Right lobe of liver (tissue), 6 donors: ENCODE data around the gene LPCAT3. TPM values are rescaled to one million over a fixed set of nuclear protein-coding genes. Genes with fewer than 3 reads are reported as not detected.

Source experiments
- ATAC-seq, 4 donors: fragments of 200-7000 bp; cut with Tn5 transposase; one replicate each; pipeline ENCODE4 v1.9.1; 2020; ENCODE audit warnings: mild to moderate bottlenecking in 4 of 4, moderate library complexity in 4 of 4
- DNase-seq, 3 donors: peaks; one replicate each; pipeline ENCODE4 v3.0.0-alpha.2; 2020
- H3K27ac ChIP-seq, 3 donors: fragments of 200-600 bp; one replicate each; pipeline ENCODE4 v1.8.0; 2022
- H3K27me3 ChIP-seq, 2 donors: fragments of 200-600 bp; one replicate each; pipeline ENCODE4 v1.8.0; 2022
- H3K36me3 ChIP-seq, 4 donors: fragments of 200-600 bp; sonication (generic) in 1 of 4; one replicate each; pipeline versions ENCODE4 v1.5.1 to v1.8.0; 2017 to 2022; ENCODE audit warnings: control low read depth in 1 of 4
- H3K4me1 ChIP-seq, 4 donors: fragments of 200-600 bp; sonication (generic) in 1 of 4; one replicate each; pipeline versions ENCODE4 v1.5.1 to v1.8.0; 2017 to 2022; ENCODE audit warnings: control low read depth in 1 of 4
- H3K4me3 ChIP-seq, 3 donors: fragments of 200-600 bp; one replicate each; pipeline ENCODE4 v1.8.0; 2022
- H3K9me3 ChIP-seq, 4 donors: fragments of 200-600 bp; sonication (generic) in 1 of 4; one replicate each; pipeline versions ENCODE4 v1.5.1 to v1.8.0; 2017 to 2022; ENCODE audit warnings: control low read depth in 1 of 4
- CTCF ChIP-seq, 4 donors: fragments of 200-600 bp in 3 of 4; fragments of 450-650 bp in 1 of 4; IDR thresholded peaks; one replicate each; pipeline versions ENCODE4 v1.5.1 to v1.8.0; 2016 to 2022; ENCODE audit warnings: antibody characterized with exemption in 4 of 4, mild to moderate bottlenecking in 2 of 4
- POLR2A ChIP-seq: fragments of 450-650 bp; IDR thresholded peaks from one replicate; pipeline ENCODE4 v1.6.1; 2017; ENCODE audit warnings: antibody characterized with exemption, mild to moderate bottlenecking
- WGBS: methylation state at CpG from one replicate; pipeline ENCODE4 v1.1.6; 2018; ENCODE audit warnings: low coverage, low lambda C conversion rate; ENCODE audit not compliant: insufficient coverage; ENCODE audit errors: missing lambda C conversion rate; 5-methylcytosine and 5-hydroxymethylcytosine counted together
- intact Hi-C, 2 donors: fragments of 100-400 bp; cut with DNase I; formaldehyde crosslinking; loops; one replicate each; pipeline versions ENCODE4 v1.11.2 to v1.14.1; 2022
- total RNA-seq, 6 experiments: library from RNA; depleted of rRNA in 2 of 6; stranded (reverse); fragments of >200 nt in 2 of 6; fragmentation: NEBNext Ultra II Directional in 3 of 6; extraction: Animal tissue kit (Norgen Biotek cat#: 25700) in 3 of 6; gene quantifications; one replicate each; pipeline versions ENCODE4 v1.1.0 to v1.2.4, GENCODE V29; 2016 to 2023
- donor health status: DM: no; HTN: yes; CAD: no.
- donor health status: DM: no; HTN: no; CAD: no.
- donor health status: DM: no; HTN: no; CAD: no.
- donor health status: DM: no; HTN: yes; CAD: no.
- donor health status: DM: no; HTN: yes; CAD: no.

LPCAT3 gene
- total RNA-seq, 6 experiments from 2014 or later, result 50.6 to 115 (median 77.5) TPM

GRCh38 chr12:7064516-7064915, 46.2 kb upstream of the LPCAT3 start:
- Histone ChIP-seq H3K4me1 (peaks cover 0 to 70% (median 23%) of the 10 kb centered on the region in 4 donors), H3K36me3 (peaks cover 0 to 64% (median 24%) of the 10 kb centered on the region in 4 donors), H3K27me3 (no peaks in the 10 kb centered on the region), H3K4me3 (peak overlapping the region in 2 of 3 donors; percentile 71 to 74), H3K27ac (peak overlapping the region in 1 of 3 donors; percentile 87), H3K9me3 (no peaks in the 10 kb centered on the region)
- intact Hi-C loops, result loop anchor here in 1 of 2 donors (5.0 kb wide), 1 partner anchor 33 kb away; no protein-coding TSS in a partner anchor
- WGBS, result 41% methylated on average over 3 of the region's 3 CpGs
- TF ChIP-seq POLR2A (no peak), CTCF (IDR thresholded peaks at IDR 0.05) (no peak)
- ATAC-seq (no peak), DNase-seq (no peak)

DNA sequence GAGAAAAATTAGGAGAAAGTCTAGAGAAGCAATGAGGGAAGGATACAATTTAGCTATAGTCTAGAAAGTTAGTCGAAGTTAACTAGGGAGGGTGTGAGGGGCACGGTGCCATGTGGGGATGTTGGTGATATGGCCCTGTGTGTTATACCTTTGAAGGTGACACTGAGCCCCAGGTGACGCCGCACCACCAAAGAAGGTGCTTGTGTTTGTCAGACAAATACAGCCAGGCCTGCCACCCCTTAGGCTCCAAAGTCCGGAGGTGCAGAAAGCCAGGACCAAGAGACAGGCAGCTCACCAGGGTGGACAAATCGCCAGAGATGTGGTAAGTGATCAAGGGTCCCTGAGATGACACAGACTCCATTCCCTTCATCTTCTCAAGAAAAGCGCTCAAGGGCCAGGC, 43.3 kb upstream of the LPCAT3 start:
- no peaks in the 10 kb centered on the region for H3K27me3 ChIP-seq
- WGBS, result 49% methylated on average over 5 of the region's 7 CpGs
- TF ChIP-seq POLR2A (no peak), CTCF (IDR thresholded peaks at IDR 0.05) (no peak)
- H3K4me1 ChIP-seq, result peaks cover 0 to 57% (median 14%) of the 10 kb centered on the region in 4 donors
- intact Hi-C loops, result loop anchor here in 1 of 2 donors (5.0 kb wide), 1 partner anchor 36 kb away; no protein-coding TSS in a partner anchor
- peak; percentile 14 to 58 (median 54) for ATAC-seq
- H3K36me3 ChIP-seq, result peaks cover 0 to 37% (median 12%) of the 10 kb centered on the region in 4 donors
- H3K9me3 ChIP-seq, result no peaks in the 10 kb centered on the region
- peak; percentile 61 to 91 (median 87) for DNase-seq
- H3K4me3 ChIP-seq, result peak overlapping the region; percentile 55 to 74 (median 71)
- peak overlapping the region; percentile 87 to 97 (median 91) for H3K27ac ChIP-seq

DNA sequence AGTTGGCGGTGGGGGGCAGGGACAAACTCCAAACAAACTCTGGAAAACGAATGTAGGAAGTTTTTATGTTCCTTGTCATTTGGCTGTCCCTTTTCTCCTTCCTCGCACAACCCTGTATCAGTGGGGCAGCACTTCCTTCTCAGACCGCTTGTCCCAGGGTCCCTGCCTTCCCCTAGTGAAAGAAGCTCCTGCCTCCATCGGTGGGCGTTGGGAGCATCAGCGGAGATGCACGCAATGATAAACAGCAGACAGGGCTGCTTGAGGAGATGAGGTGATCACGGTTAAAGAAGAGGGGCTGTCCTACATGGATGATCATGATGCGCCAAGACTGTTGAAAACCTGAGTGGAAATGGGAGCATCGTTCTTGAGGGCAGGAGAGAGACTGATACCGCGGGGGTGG, 42.9 kb upstream of the LPCAT3 start:
- TF ChIP-seq CTCF (IDR thresholded peaks at IDR 0.05) (no peak), POLR2A (no peak)
- Histone ChIP-seq H3K27me3 (no peaks in the 10 kb centered on the region), H3K27ac (peak overlapping the region; percentile 87 to 97 (median 91)), H3K36me3 (peaks cover 0 to 33% (median 9%) of the 10 kb centered on the region in 4 donors), H3K9me3 (no peaks in the 10 kb centered on the region), H3K4me1 (peaks cover 0 to 53% (median 12%) of the 10 kb centered on the region in 4 donors), H3K4me3 (peak overlapping the region; percentile 55 to 74 (median 71))
- intact Hi-C loops, result loop anchor here in 1 of 2 donors (5.0 kb wide), 1 partner anchor 36 kb away; no protein-coding TSS in a partner anchor
- 16% methylated on average over 13 of the region's 13 CpGs for WGBS
- DNase-seq (no peak), ATAC-seq (peak in 1 of 4 donors; percentile 1)

DNA sequence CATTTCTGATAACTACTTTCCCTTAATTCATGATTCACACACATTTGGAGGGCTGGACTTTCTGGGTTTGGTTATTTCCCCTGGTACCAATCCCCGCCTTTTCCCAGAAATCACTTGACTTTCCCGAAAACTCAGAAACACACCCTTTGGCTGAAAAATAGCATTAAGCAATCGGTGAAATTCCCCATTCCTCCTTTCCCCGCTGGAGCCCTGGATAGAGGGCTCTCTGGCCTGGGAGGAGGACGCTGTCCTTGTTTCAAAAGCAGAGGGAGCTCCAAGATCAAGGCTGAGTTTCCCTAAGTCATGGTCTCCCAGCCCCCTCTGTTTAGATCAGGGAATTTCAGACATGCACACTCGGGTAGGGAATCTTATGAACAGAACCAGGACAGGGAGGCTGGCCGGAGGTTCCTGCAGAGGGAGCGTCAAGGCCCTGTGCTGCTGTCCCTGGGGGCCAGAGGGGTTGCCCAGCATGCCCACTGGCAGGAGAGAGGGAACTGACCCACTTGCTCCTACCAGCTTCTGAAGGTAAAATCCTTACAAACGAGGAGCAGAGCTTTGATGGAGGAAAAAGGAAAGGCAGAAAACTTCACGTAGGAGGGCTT, 42.2 kb upstream of the LPCAT3 start, which contains the start of gene C1S:
TSS of gene C1S (plus strand) at position 366 of the 602 bp plus-strand sequence. CDS start 1,195 bp downstream, outside the sequence.
- H3K4me1 ChIP-seq, result peaks cover 0 to 46% (median 8%) of the 10 kb centered on the region in 4 donors
- no peaks in the 10 kb centered on the region for H3K9me3 ChIP-seq
- peak within 1 kb of the TSS; percentile 87 to 97 (median 91) for H3K27ac ChIP-seq
- TF ChIP-seq POLR2A (peak; percentile 93), CTCF (IDR thresholded peaks at IDR 0.05) (peak; percentile 81 to 93 (median 83))
- H3K36me3 ChIP-seq, result peaks cover 0 to 26% (median 6%) of the 10 kb centered on the region in 4 donors
- H3K4me3 ChIP-seq, result peak within 1 kb of the TSS; percentile 55 to 74 (median 71)
- ATAC-seq (peak; percentile 83 to 94 (median 85)), DNase-seq (peak; percentile 72 to 89 (median 73))
- H3K27me3 ChIP-seq, result no peaks in the 10 kb centered on the region
- intact Hi-C loops, result loop anchor here in 1 of 2 donors (5.0 kb wide), 1 partner anchor 37 kb away; no protein-coding TSS in a partner anchor
- WGBS, result 10% methylated on average over 9 of the region's 10 CpGs
